GM21423 (cell line): Measurements from ENCODE around the gene DDI2.
A peak's percentile ranks its signal among the peaks of the same experiment; 100 is the strongest.

Experiments
- ATAC-seq: cut with Tn5 transposase; IDR thresholded peaks from one replicate; pipeline ENCODE4 v1.9.1; 2021; ENCODE audit warnings: mild to moderate bottlenecking, moderate library complexity; ENCODE audit not compliant: unreplicated experiment

Gene DDI2

GRCh38 chr1:15605398-15606383 is 11.6 kb upstream of the DDI2 start:
- no peak for ATAC-seq

- no peak for ATAC-seq
These were observed 7.6 kb upstream of the DDI2 start for GRCh38 chr1:15609631-15610030.

- ATAC-seq: no peak
These were observed 7.1 kb upstream of the DDI2 start for GRCh38 chr1:15610167-15610566.

- ATAC-seq: peak; percentile 17
These were observed 685 bp upstream of the DDI2 start for GRCh38 chr1:15616373-15617172.

- peak; percentile 35 for ATAC-seq
These were observed 908 bp downstream of the DDI2 start for GRCh38 chr1:15618077-15618654.

GRCh38 chr1:15618655-15619525 is 1.6 kb downstream of the DDI2 start:
- ATAC-seq: no peak

GRCh38 chr1:15620155-15620545 is 2.9 kb downstream of the DDI2 start:
- no peak for ATAC-seq

- ATAC-seq: no peak
These were observed 3.8 kb downstream of the DDI2 start for GRCh38 chr1:15620902-15621682.

GRCh38 chr1:15621975-15622374 is 4.7 kb downstream of the DDI2 start:
- ATAC-seq: no peak

- ATAC-seq: no peak
These were observed 5.6 kb downstream of the DDI2 start for GRCh38 chr1:15622712-15623373.

GRCh38 chr1:15623435-15623834 is 6.2 kb downstream of the DDI2 start:
- no peak for ATAC-seq

GRCh38 chr1:15624133-15624714 is 7.0 kb downstream of the DDI2 start:
- no peak for ATAC-seq

GRCh38 chr1:15625056-15625917 is 8.0 kb downstream of the DDI2 start:
- no peak for ATAC-seq

GRCh38 chr1:15626269-15626950 is 9.2 kb downstream of the DDI2 start:
- no peak for ATAC-seq

GRCh38 chr1:15627343-15627988 is 10.2 kb downstream of the DDI2 start:
- ATAC-seq: peak; percentile 91

GRCh38 chr1:15628003-15628402 is 10.7 kb downstream of the DDI2 start:
- ATAC-seq: peak; percentile 15
